IPS-NIHi11 (cell line): ENCODE results near the gene AUTS2.
"Not testable (repeated sequence)": the region's sequence is repeated elsewhere in the genome, so short reads cannot be mapped to it uniquely, and the experiment has no call there.

ENCODE experiments used
- DNase-seq: peaks from one replicate; pipeline ENCODE4 v3.0.0; 2012; ENCODE audit warnings: mixed read lengths, low spot score

AUTS2 gene

GRCh38 chr7:70782796-70783195, 1184.5 kb downstream of the AUTS2 start:
- DNase-seq = no peak

GRCh38 chr7:70785427-70785826, 1187.2 kb downstream of the AUTS2 start:
- DNase-seq = no peak

GRCh38 chr7:70786076-70786475, 1187.8 kb downstream of the AUTS2 start:
- no peak for DNase-seq

GRCh38 chr7:70787286-70787685, 1189.0 kb downstream of the AUTS2 start:
- DNase-seq = no peak

- no peak for DNase-seq
Observed at GRCh38 chr7:70787771-70788170, 1189.5 kb downstream of the AUTS2 start.

- no peak for DNase-seq
Observed at GRCh38 chr7:70788276-70788675, 1190.0 kb downstream of the AUTS2 start.

- DNase-seq = peak; percentile 19
Observed at GRCh38 chr7:70789481-70790214, 1191.4 kb downstream of the AUTS2 start.

- peak; percentile 20 for DNase-seq
Observed at GRCh38 chr7:70790215-70791073, 1192.2 kb downstream of the AUTS2 start.

- no peak for DNase-seq
Observed at GRCh38 chr7:70791341-70791740, 1193.1 kb downstream of the AUTS2 start.

GRCh38 chr7:70793060-70793459, 1194.8 kb downstream of the AUTS2 start:
- DNase-seq = no peak

- no peak for DNase-seq
Observed at GRCh38 chr7:70793821-70794220, 1195.5 kb downstream of the AUTS2 start.

- no peak for DNase-seq
Observed at GRCh38 chr7:70794962-70795361, 1196.7 kb downstream of the AUTS2 start.

- no peak for DNase-seq
Observed at GRCh38 chr7:70795948-70796347, 1197.7 kb downstream of the AUTS2 start.

- no peak for DNase-seq
Observed at GRCh38 chr7:70797109-70797514, 1198.8 kb downstream of the AUTS2 start.

- DNase-seq = no peak
Observed at GRCh38 chr7:70799841-70800405, 1201.6 kb downstream of the AUTS2 start.

- no peak for DNase-seq
Observed at GRCh38 chr7:70805360-70805759, 1207.1 kb downstream of the AUTS2 start.

GRCh38 chr7:70807650-70808049, 1209.4 kb downstream of the AUTS2 start:
- peak; percentile 49 for DNase-seq

GRCh38 chr7:70808876-70809275, 1210.6 kb downstream of the AUTS2 start:
- no peak for DNase-seq

GRCh38 chr7:70810558-70811139, 1212.4 kb downstream of the AUTS2 start:
- DNase-seq = no peak

- no peak for DNase-seq
Observed at GRCh38 chr7:70812511-70812910, 1214.2 kb downstream of the AUTS2 start.

- DNase-seq = not testable (repeated sequence)
Observed at GRCh38 chr7:70822490-70822889, 1224.2 kb downstream of the AUTS2 start.

GRCh38 chr7:70829221-70830059, 1231.2 kb downstream of the AUTS2 start:
- peak; percentile 82 for DNase-seq
